ENCODE results near the gene OR52M1. TPM values are rescaled to one million over a fixed set of nuclear protein-coding genes. Genes with fewer than 3 reads are reported as not detected.

Gene OR52M1
- total RNA-seq, 4 donors from 2014 or later: not detected

- TF ChIP-seq CTCF (IDR thresholded peaks at IDR 0.05) (no peak), POLR2A (IDR thresholded peaks at IDR 0.05) (no peak)
- Histone ChIP-seq H3K27ac (no peak within 1 kb of the TSS), H3K4me3 (no peak within 1 kb of the TSS), H3K36me3 (no peaks in the 10 kb centered on the region), H3K4me1 (no peaks in the 10 kb centered on the region), H3K27me3 (peaks cover 0 to 11% (median 0%) of the 10 kb centered on the region in 4 donors), H3K9me3 (no peaks in the 10 kb centered on the region)
- no peak for DNase-seq
- intact Hi-C loops (cut with DNase I): no loop called here
Observed at GRCh38 chr11:4581443-4581842, 36.5 kb downstream of the OR52M1 start, which contains the start of gene OR52I2. OR52I2 (plus strand) TSS chr11:4581743.

- H3K9me3 ChIP-seq: no peaks in the 10 kb centered on the region
- no peak overlapping the region for H3K4me3 ChIP-seq
- 40 to 52% methylated on average over 3 of the region's 3 CpGs for WGBS, 2 donors
- H3K27me3 ChIP-seq: peaks cover 0 to 21% (median 0%) of the 10 kb centered on the region in 4 donors
- intact Hi-C loops (cut with DNase I): no loop called here
- DNase-seq: no peak
- no peaks in the 10 kb centered on the region for H3K4me1 ChIP-seq
- H3K36me3 ChIP-seq: no peaks in the 10 kb centered on the region
- TF ChIP-seq POLR2A (IDR thresholded peaks at IDR 0.05) (no peak), CTCF (IDR thresholded peaks at IDR 0.05) (no peak)
- H3K27ac ChIP-seq: no peak overlapping the region
Observed at GRCh38 chr11:4589017-4589416, 44.0 kb downstream of the OR52M1 start.

- H3K4me3 ChIP-seq: no peak within 1 kb of the TSS
- no peak for DNase-seq
- no peaks in the 10 kb centered on the region for H3K27me3 ChIP-seq
- intact Hi-C loops (cut with DNase I): no loop called here
- TF ChIP-seq CTCF (IDR thresholded peaks at IDR 0.05) (no peak), POLR2A (IDR thresholded peaks at IDR 0.05) (no peak)
- no peaks in the 10 kb centered on the region for H3K4me1 ChIP-seq
- WGBS, 2 donors: 81 to 83% methylated on average over 1 of the region's 1 CpG
- peaks cover 0 to 33% (median 0%) of the 10 kb centered on the region in 3 donors for H3K36me3 ChIP-seq
- no peak within 1 kb of the TSS for H3K27ac ChIP-seq
- H3K9me3 ChIP-seq: no peaks in the 10 kb centered on the region
Observed at GRCh38 chr11:4593739-4594138, 48.7 kb downstream of the OR52M1 start, which contains the start of gene OR52I1. OR52I1 (plus strand) TSS chr11:4594039; CDS start chr11:4594039, 0 bp downstream.

Other genes starting within 250 kb of the OR52M1 start
- gene OR52B4, start 176.8 kb upstream of the OR52M1 start, total RNA-seq: not detected
- gene TRIM21, start 151.5 kb upstream of the OR52M1 start, total RNA-seq: 10 to 100 TPM in 2 of 4 donors, 1 to 10 TPM in 2; 7.5 to 15.9 (median 10.1) TPM
- gene OR52K2, start 95.9 kb upstream of the OR52M1 start, total RNA-seq: not detected
- not detected for gene OR52K1, start 62.5 kb upstream of the OR52M1 start, total RNA-seq
- gene OR52I2, start 36.6 kb downstream of the OR52M1 start, total RNA-seq: not detected
- gene OR52I1, start 48.8 kb downstream of the OR52M1 start, total RNA-seq: not detected
- gene TRIM68, start 63.0 kb downstream of the OR52M1 start, total RNA-seq: 10 to 100 TPM in 2 of 4 donors, 1 to 10 TPM in 2; 6.2 to 12.1 (median 10.0) TPM
- gene OR51D1, start 92.3 kb downstream of the OR52M1 start, total RNA-seq: not detected
- gene OR51E1, start 98.8 kb downstream of the OR52M1 start, total RNA-seq: under 1 TPM in 1 of 4 donors, not detected in 3; 0.12 TPM
- gene OR51E2, start 152.7 kb downstream of the OR52M1 start, total RNA-seq: under 1 TPM in 1 of 4 donors, not detected in 3; 0.21 TPM
- not detected for gene MMP26, start 159.6 kb downstream of the OR52M1 start, total RNA-seq
- not detected for gene OR51F1, start 224.7 kb downstream of the OR52M1 start, total RNA-seq